Activated B cell treated with CpG ODN at 0.5 μM for 24 hours (primary cell): ENCODE results near the gene ADGRG6. TPM values are rescaled to one million over a fixed set of nuclear protein-coding genes. Genes with fewer than 3 reads are reported as not detected.

Experiments
- ATAC-seq: fragments of 200-7000 bp; cut with Tn5 transposase; one replicate; pipeline ENCODE4 v1.10.0; 2021; ENCODE audit warnings: low read depth, mild to moderate bottlenecking, moderate library complexity
- CTCF ChIA-PET: fragments of 350-600 bp; sonication (Branson Sonifier 250); formaldehyde crosslinking; loops from one replicate; lab custom pipeline; 2021; ENCODE audit warnings: antibody characterized with exemption; lab: Charles Lee
- POLR2A ChIA-PET: fragments of 350-600 bp; sonication (Branson Sonifier 250); formaldehyde crosslinking; loops from one replicate; lab custom pipeline; 2021; ENCODE audit warnings: antibody characterized with exemption; lab: Charles Lee
- DNase-seq: peaks from one replicate; pipeline ENCODE4 v3.0.0; 2022
- H3K27ac Mint-ChIP-seq: one replicate; pipeline ENCODE4 v1.8.0; 2020; ENCODE audit warnings: mixed read lengths
- H3K27me3 Mint-ChIP-seq: one replicate; pipeline ENCODE4 v1.8.0; 2021; ENCODE audit warnings: mixed read lengths
- H3K36me3 Mint-ChIP-seq: one replicate; pipeline ENCODE4 v1.8.0; 2021; ENCODE audit warnings: low read depth, mixed read lengths
- H3K4me1 Mint-ChIP-seq: one replicate; pipeline ENCODE4 v1.8.0; 2021; ENCODE audit warnings: mixed read lengths
- H3K4me3 Mint-ChIP-seq: one replicate; pipeline ENCODE4 v1.8.0; 2020; ENCODE audit warnings: mild to moderate bottlenecking, mixed read lengths
- H3K9me3 Mint-ChIP-seq: one replicate; pipeline ENCODE4 v1.8.0; 2020; ENCODE audit warnings: mixed read lengths
- intact Hi-C: fragments of 100-400 bp; cut with micrococcal nuclease; formaldehyde crosslinking; loops from one replicate; pipeline ENCODE4 v1.15.1; 2024
- total RNA-seq: library from RNA; stranded (reverse); gene quantifications from 2 replicates; pipeline ENCODE4 v1.2.3, GENCODE V29; 2022
- TF ChIP-seq, protein P1 (sequence below): fragments of 200-600 bp; IDR thresholded peaks from one replicate; pipeline ENCODE4 v1.8.0; 2022; ENCODE audit warnings: antibody characterized with exemption, mild to moderate bottlenecking

The ADGRG6 gene
- total RNA-seq, 1 donor from 2014 or later = not detected

DNA sequence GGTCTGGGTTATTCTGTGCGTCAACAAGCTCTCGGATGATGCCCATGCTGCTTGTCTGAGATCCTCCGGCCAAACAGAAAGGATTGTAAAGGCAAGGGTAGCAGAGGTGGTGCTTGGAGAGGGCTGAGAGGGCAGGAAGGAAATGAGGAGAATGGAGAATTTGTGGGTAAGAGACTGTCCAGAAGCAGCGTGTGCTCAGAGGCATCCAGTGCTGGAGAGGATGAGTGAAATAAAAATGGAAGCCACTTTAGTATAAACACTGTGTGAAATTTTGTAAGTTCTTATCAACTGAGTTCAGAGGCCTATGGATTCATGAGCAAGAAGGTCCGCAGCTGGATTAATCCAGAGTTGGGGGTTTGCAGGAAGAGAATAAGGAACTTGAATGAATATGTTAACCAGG lies 59.5 kb downstream of the ADGRG6 start:
- Mint-ChIP-seq H3K4me1 (no peaks in the 10 kb centered on the region), H3K27me3 (peaks cover 7% of the 10 kb centered on the region), H3K4me3 (no peak overlapping the region), H3K27ac (no peak overlapping the region), H3K36me3 (no peaks in the 10 kb centered on the region), H3K9me3 (no peaks in the 10 kb centered on the region)
- CTCF ChIA-PET = no interaction called here
- no peak for DNase-seq
- POLR2A ChIA-PET = no interaction called here
- ATAC-seq = no peak
- TF ChIP-seq, protein P1, sequence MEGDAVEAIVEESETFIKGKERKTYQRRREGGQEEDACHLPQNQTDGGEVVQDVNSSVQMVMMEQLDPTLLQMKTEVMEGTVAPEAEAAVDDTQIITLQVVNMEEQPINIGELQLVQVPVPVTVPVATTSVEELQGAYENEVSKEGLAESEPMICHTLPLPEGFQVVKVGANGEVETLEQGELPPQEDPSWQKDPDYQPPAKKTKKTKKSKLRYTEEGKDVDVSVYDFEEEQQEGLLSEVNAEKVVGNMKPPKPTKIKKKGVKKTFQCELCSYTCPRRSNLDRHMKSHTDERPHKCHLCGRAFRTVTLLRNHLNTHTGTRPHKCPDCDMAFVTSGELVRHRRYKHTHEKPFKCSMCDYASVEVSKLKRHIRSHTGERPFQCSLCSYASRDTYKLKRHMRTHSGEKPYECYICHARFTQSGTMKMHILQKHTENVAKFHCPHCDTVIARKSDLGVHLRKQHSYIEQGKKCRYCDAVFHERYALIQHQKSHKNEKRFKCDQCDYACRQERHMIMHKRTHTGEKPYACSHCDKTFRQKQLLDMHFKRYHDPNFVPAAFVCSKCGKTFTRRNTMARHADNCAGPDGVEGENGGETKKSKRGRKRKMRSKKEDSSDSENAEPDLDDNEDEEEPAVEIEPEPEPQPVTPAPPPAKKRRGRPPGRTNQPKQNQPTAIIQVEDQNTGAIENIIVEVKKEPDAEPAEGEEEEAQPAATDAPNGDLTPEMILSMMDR = no peak
- intact Hi-C loops = no loop called here

DNA sequence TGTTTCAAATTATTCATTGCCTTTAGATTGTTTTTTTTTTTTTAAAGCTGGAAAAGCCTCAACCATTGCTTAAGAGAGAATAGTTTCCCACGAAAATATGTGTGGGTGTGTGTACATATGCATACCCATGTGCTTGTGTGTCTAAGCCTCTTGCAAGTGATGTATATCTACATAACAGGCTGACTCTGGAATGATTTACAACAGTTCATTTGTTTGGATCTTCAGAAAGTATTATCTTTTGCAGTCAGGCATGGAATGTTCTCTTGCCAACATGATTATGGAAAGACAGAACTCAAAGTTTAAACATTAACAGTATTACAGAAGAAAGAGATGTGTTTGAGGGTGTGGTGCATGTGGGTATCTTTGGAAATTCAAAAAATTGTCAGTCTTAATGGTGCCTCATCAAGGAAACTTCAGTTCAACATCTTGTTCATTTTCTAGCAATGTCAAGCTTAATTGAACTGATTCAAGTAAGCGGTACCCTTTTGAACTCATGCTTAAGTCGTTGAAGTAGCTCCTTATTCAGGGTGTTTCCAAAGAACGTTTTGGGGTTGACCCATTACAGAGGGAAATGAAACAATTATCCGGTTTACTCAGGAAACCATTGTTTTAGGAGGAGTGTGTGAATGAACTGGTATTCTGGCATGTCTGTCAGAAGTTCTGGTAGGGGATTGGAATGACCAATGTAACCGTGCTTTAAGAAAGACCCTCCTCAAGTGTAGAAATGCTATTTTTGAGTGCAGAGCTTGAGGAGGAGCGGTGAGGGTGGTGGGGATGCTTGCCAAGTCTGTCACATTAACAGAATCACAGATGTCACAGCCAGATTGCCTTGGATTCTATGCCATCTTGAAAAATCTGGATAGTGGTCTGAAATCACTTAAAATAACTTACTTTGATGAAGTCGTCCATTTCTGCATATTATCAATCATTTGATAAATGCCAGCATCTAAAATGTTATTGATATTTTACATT lies 60.3 kb downstream of the ADGRG6 start:
- ChIA-PET CTCF (no interaction called here), POLR2A (no interaction called here)
- TF ChIP-seq, protein P1 = no peak
- no peaks in the 10 kb centered on the region for H3K36me3 Mint-ChIP-seq
- intact Hi-C loops = no loop called here
- DNase-seq (no peak), ATAC-seq (no peak)
- no peaks in the 10 kb centered on the region for H3K9me3 Mint-ChIP-seq
- no peak overlapping the region for H3K27ac Mint-ChIP-seq
- peaks cover 6% of the 10 kb centered on the region for H3K27me3 Mint-ChIP-seq
- H3K4me1 Mint-ChIP-seq = no peaks in the 10 kb centered on the region
- H3K4me3 Mint-ChIP-seq = no peak overlapping the region

DNA sequence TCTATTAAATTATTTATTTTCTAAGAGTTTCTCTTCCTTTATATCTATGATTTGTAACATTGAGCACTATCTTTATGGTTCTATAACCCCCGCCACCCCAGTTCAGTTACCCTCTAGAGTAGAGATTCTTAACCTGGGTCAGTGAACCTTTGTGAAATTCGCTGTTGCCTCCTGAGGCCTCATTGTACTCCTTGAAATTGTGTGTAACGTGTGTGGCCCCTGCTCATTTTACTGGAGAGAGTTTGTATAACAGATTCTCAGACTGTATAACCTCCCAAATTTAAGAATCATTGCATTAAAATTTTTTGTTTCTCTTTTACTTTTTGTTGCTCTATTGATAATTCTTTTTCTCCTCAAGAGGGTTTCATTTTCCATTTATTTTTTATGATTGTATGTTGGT lies 65.3 kb downstream of the ADGRG6 start:
- POLR2A ChIA-PET = no interaction called here

DNA sequence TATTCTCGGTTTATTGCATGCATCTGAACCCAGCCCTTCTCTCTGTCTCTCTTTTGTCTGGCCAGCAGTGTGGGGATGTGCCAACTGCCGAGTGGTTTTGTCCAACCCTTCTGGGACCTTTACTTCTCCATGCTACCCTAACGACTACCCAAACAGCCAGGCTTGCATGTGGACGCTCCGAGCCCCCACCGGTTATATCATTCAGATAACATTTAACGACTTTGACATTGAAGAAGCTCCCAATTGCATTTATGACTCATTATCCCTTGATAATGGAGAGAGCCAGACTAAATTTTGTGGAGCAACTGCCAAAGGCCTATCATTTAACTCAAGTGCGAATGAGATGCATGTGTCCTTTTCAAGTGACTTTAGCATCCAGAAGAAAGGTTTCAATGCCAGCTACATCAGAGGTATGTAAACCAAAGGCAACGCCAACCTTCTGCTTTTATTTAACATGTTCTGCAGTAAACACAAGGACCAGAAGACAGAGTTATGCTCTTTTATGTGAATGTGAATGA lies 65.8 kb downstream of the ADGRG6 start:
- Mint-ChIP-seq H3K36me3 (no peaks in the 10 kb centered on the region), H3K27ac (no peak overlapping the region), H3K9me3 (no peaks in the 10 kb centered on the region), H3K4me3 (no peak overlapping the region), H3K27me3 (no peaks in the 10 kb centered on the region), H3K4me1 (no peaks in the 10 kb centered on the region)
- POLR2A ChIA-PET = no interaction called here
- CTCF ChIA-PET = no interaction called here
- intact Hi-C loops = no loop called here
- no peak for ATAC-seq
- TF ChIP-seq, protein P1 = no peak
- DNase-seq = no peak

More for the DNA sequence above, 65.3 kb downstream of the ADGRG6 start:
- DNase-seq = no peak
- no peaks in the 10 kb centered on the region for H3K27me3 Mint-ChIP-seq
- CTCF ChIA-PET = no interaction called here
- H3K36me3 Mint-ChIP-seq = no peaks in the 10 kb centered on the region
- H3K4me1 Mint-ChIP-seq = no peaks in the 10 kb centered on the region
- intact Hi-C loops = no loop called here
- ATAC-seq = no peak
- no peak overlapping the region for H3K27ac Mint-ChIP-seq
- H3K4me3 Mint-ChIP-seq = no peak overlapping the region
- H3K9me3 Mint-ChIP-seq = no peaks in the 10 kb centered on the region
- TF ChIP-seq, protein P1 = no peak

DNA sequence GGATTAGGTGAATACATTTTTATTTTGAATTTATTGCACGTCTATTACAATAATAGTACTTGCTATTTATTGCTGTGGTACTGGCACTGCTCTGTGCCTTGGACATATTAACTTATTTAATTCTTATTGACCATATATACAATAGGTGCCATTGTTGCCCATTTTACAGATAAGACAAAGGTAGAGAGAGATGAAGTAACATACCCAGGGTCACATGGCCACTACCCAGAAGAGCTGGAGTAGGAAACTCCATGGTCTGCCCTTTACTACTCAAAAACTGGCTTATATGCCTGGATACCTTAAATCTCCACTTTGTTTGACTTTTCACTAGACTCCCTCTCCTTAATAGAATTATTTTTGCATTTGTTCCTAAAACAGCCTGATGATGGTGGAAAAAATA lies 67.5 kb downstream of the ADGRG6 start:
- Mint-ChIP-seq H3K4me3 (no peak overlapping the region), H3K27me3 (no peaks in the 10 kb centered on the region), H3K27ac (no peak overlapping the region), H3K4me1 (no peaks in the 10 kb centered on the region), H3K36me3 (no peaks in the 10 kb centered on the region), H3K9me3 (no peaks in the 10 kb centered on the region)
- intact Hi-C loops = no loop called here
- TF ChIP-seq, protein P1 = no peak
- ATAC-seq (no peak), DNase-seq (no peak)
- CTCF ChIA-PET = no interaction called here
- POLR2A ChIA-PET = no interaction called here
